ENCODE data around the gene IL12RB2.

Gene IL12RB2

DNA sequence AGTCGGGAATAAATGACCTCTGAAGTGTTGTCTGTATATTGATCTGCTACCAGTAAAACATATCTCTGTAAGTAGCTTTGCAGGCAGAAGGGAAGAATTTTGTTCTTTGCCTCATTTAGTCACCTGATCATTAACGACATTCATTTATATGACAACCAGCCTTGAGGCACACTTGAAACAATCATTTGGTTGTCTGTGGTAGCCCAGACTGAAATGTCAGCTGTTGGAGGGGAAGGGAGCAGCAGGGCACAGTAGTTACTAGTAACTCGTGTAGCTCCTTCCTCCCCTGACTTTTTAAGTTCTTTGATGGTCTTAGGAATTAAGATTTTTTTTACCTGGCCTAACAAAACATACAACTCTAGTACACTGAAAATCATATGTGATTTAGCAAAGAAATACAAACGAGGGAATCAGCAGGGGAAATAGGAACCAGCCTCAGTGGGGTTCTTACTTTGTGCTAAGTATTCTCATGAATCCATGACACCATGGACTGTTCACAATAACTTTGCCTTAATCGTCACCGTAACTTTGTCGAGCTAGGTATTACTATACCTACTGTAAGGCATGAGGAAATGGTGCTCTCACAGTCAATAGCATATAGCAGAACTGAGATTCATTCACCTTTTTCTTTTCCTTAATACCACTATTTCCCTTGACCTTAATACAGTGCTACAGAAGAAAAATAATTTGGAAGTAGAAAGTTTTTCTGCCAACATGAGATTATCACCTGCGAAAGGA is 6.4 kb downstream of the IL12RB2 start:
- DNase-seq: peak; percentile 52

DNA sequence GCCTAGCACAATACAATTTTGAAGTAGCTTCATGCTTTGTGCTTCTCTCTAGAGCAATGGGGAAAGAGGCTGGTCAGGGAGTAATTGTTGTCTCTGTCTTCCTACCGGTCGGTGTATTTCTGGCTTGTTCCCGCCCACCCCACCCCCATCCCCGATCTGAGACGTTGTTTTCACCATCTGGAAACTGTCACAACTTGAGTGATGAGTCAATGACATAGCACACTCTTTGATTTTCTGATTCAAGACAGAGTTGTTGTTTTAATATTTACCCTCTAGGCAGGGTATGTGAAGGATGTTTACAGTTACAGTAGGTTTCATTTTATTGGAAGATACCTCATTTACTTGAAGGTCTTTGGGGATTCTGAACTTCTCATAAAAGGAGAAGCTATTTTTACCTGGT is 7.0 kb downstream of the IL12RB2 start:
- DNase-seq: peak; percentile 70

DNA sequence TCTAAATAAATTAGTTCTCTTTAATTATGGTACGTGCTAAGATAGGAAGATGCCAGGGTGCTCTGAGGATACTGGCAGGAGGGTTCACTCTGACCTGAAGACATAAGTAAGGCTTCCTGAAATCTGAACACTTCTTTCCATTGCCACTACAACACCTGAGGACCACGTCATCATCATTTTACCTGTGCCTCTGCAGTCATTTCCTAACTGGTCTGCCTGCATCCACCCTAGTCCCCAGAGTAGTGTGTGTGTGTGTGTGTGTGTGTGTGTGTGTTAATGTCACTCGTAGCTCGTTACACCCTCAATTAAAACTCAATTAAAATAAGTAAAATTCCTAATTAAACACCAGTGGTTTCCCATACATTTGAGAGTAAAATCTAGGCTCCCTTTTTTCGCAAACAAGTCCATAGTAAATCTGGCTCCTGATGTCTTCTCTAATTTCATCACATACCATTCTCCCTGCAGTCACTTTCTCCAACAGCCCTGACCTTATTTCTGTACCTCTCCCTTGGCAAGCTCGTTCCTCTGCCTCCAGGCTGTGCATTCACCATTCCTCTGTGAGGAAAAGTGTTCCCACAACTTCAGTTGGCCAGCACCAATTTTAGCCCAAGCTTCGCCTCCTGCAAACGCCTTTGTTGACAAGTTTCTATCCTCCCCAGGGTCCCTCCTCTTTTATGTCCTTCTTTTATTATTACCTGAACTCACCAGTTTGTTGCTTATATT is 8.7 kb downstream of the IL12RB2 start:
- no peak for DNase-seq

DNA sequence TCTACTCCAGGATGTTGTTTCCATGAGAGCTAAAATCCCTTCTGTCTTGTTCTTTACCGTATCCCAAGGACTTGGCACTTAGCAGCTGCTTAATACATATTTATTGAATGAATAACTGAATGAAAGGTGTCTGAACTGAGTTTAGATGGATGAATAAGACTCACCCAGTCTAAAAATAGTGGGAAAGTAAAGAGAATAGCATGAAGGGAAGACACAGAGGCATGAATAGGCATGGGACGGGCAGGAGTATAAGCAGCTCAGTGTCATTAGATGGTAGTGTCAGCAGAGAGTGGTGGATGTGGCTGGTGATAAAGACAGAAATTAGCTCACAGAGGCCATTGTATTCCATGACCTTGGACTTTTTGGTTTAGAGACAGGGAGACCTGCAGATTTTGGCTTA is 9.2 kb downstream of the IL12RB2 start:
- no peak for DNase-seq

DNA sequence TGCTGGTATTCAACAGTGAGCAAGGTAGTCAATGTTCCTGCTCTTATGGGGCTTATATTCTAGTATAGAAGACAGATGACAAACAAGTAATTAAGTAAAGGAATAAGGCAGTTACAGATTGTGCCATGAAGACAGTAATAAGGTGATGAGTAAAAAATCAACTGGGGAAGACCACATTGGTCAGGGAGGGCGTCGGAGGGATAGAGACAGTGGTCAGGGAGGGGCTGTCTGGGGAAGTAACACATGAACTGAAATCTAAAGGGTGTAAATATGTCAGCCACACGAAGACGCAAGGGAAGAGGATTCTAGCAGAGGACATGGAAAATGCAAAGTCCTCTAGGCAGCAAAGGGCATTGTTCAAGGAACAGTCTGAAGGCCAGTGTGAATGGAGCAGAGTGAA is 10.1 kb downstream of the IL12RB2 start:
- DNase-seq: no peak

DNA sequence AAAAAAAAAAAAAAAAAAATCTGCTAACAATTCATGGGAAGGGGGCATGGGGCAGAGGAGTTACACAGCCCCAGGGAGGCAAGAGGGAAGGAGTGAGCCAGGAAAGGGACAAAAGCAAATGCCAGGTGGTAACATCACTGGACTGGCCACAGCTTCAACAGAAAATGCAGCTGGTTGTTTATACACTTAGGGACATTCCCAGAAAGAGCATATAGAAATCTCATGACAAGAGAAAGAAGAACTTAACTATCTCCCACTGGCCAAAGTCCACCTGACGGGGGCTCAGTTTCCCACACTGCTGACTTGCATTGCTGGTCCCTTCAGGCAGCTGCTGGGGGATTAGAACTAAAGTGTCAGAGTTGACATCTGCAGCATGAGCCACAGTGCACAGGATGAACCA is 14.8 kb downstream of the IL12RB2 start:
- no peak for DNase-seq

DNA sequence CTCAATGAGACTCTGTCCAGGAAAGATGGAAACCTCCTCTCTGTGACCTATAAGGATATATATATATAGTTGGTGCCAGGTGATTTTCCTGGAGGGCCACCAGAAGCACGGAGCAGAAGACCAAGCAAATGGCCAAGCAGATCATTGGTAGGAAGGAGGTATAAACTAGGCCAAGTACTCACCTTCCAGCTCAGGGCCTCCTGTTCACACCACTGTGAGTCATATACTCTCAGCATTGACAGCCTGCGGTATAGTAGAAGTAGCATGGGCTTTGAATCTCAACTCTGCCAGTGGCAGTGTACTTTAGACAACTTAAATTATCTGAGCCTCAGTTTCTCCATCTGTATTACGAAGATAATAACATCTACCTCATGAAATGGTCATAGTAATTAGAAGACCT is 15.4 kb downstream of the IL12RB2 start:
- DNase-seq: no peak

DNA sequence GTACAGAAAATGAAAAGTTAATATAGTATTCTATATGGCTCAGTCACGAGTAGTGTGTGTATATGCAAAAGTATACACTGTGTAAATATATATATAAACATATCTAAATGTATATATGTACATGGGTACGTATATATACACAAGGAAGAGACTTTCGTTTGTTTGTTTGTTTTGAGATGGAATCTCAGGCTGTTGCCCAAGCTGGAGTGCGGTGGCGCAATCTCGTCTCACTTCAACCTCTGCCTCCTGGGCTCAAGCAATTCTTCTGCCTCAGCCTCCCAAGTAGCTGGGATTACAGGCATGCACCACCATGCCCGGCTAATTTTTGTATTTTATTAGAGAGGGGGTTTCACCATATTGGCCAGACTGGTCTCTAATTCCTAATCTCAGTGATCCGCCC is 16.4 kb downstream of the IL12RB2 start:
- no peak for DNase-seq

DNA sequence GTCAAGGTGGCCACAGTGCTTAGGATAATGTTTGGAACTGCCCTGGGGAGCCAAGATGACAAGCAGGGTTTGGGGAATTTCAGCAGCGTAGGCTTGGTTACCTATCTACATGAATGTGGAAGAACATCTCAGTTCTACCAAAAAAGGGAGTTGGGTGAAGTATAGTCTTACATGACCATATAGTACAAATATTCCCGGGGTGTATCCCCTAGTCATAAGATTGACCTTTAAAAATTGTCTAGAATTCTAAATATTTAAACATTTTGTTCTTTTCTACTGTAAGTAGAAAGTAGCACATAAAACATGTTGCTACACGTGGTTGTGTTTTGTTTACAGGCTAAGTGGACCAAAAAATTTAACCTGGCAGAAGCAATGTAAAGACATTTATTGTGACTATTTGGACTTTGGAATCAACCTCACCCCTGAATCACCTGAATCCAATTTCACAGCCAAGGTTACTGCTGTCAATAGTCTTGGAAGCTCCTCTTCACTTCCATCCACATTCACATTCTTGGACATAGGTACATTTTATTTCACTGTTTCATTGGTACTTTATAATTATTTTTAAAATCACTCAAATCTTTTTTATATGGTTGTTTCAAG is 20.3 kb downstream of the IL12RB2 start:
- DNase-seq: no peak

DNA sequence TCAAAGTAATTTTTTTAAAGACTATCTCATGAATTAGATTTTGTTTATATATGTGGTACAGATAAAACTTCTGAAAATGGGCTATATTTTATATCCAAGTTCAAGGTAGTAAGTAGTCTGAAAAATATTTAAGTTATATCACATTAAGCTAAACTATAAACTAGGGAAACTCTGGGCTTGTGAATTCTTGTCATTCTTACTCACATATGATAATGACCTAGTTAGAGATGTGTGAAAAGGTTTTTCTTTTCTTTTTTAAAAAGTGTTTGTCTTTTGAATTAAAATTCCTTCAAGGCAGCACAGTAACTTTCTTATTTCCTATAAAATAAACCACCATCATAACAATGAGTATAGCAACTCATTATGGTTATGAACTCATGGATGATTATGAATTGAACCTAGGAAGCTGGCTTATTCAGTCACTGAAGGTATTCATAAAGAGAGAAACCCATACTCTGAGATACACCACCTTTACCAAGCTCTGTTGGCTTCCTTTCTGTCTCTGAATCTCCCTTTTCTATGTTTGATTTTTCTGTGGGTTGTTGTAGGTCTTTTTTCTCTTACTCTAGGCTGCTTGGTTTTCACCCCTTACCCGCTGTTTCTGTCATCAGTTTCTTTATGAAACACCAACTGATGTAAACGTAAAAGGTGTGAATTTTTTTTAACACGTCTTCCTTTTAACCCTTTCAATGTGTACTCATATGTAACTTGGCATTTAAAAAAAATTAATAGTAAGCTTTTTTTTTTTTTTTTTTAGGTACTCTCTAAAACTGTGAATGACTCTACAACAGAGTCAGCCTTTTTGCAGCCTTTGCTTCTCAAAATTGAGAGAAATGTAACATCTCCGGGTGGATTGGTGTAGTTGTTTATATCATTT is 25.2 kb downstream of the IL12RB2 start:
- no peak for DNase-seq

DNA sequence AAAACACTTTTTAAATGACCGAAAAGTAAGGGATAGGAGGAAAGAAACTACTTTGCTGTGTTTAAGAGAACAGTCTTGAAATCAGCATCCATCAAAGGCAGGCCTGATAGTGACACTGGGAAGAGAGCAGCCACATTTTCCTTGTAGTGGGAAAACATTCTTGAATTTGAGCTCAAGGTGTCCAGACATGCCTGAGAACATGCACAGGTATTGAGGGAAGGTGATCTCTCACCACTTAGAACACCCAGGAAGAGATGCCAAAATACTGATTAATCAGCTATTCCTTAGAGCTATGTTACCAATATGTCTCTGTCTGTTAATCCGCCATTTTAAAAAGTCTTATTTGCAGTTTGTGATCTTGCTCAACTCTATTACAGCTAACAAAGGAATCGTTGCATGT is 25.9 kb downstream of the IL12RB2 start:
- DNase-seq: no peak

DNA sequence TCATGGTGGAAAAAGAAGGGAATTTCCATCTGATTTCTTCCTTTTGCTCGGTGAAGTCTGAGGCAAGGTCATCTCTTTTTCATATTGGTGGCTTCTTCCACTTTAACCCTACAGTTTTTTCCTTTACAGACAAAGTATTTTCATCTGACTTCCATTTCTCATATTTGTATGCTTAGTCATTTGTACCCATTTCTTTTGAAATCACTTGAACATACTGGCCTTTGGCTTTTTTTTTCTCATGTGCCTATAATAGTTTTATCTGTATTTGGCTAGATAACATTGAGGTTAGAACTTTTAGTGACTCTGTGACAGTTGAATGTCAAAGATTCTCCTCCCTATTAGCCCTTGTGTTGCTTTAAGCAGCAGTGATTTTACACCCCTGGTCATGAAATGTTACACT is 27.7 kb downstream of the IL12RB2 start:
- DNase-seq: no peak

DNA sequence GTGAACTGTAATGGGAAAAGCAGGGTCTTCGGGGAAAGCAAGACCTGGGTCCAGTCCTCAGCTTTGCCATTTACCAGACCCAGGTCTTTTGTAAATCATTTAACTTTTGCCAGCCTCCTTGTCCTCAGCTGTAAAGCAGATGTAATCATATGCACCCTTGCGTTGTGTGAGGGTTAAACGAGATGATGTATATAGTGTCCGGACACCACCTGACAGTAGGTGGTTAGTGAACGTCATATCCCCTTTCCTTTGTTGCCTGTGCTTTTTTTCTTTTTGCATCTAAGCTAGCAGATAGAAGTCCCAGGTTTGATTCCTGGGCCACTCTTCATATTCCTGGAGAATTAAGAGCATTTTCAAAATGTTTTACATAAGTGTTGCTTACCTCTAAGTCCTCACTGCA is 28.5 kb downstream of the IL12RB2 start:
- no peak for DNase-seq

DNA sequence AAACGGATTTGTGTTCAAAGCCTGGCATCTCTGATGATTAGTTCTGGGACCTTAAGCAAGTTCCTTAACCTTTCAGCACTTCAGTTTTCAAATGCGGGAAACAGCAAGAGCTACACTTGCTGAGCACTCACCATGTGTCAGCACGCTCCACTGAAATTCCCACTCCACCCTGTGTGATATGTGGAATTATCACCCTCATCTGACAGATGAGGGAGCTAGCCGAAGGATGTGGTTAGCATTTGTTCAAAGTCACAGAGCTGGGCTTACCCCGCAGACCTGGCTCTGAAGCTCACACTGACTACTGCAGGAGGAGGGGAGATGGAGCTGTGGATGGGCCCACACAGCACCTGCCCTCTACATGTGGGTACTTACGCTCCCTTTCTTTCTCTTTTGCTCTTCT is 29.1 kb downstream of the IL12RB2 start:
- no peak for DNase-seq

DNA sequence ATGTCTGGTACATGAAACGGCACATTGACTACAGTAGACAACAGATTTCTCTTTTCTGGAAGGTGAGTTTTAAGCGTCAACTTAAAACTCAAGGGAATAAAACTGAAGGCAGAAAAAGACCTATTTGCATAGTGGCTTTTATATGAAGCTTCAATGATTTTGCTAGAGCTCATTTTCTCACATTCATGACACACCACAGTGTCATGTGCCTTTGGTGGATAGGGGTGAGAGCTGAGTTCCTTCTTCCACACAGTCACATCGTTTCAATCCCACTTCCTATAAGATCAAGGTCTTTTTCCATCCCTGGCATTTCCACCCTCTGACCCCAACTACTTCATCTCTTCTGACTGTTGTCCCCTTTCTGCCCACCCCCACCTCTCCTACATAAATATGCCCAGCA is 31.0 kb downstream of the IL12RB2 start:
- peak; percentile 15 for DNase-seq

DNA sequence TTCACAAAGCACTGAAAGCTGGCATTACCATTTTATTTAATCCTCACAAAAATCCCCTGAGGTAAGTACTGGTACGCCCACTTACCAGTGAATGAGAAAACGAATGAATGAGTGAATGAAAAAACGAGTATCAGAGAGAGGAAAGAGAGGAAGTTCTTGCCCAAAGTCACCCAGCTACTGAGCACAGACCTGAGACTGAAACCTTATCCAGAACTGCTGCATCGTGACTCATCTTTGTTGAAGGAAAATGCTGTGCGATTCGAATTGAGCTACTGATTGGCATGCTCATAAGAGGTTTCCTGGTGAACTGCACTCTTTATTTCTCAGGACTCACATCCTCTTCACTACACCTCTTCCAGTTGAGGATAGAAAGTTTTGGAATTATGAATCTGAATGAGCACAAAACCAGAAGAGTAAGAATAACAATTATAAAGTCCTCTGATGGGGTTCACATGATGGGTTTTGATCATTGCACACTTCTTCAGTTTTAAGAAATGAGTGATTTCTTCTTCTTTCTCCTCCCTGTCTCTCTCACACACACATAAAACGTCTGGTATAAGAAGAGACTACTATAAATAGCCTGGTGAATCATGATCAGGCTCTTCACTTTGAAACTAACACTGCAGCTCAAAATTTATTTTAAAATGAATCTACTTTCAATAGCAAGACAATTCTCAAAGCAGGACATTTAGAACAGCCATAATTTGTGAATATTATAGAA is 32.1 kb downstream of the IL12RB2 start:
- peak; percentile 87 for DNase-seq

DNA sequence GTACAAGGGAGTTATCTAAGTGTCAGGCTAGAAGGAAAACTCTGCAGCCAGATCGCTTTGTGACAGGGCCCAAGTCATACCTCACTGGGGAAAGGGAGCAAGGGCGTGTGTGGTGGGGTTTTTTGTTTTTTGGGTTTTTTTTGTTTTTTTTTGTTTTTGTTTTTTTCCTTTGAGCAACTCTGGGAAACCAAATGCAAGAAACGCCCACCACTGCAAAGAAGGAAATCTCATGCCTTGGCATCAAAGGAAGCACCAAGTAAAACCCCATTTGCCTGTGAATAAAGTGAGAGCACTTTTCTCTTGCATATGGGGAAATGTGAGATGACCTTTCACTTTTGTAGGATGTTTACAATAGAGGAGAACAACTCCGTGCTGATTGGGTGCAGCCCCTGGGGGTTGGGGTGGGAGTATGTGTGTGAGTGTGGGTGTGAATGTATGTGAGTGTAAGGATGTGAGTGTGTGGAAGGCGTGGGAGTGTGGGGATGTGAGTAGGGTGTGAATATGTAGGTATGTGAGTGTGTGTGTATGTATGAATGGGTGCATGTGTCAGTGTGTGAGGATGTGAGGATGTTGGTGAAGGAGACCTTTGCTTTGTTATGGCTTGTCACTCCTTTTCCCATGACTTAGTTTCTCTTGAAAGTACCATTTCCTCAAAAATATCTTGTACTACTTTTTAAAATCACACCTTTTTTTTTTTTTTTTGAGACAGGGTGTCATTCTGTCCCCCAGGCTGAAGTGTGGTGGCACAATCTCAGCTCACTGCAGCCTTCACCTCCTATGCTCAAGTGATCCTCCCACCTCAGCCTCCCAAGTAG is 34.6 kb downstream of the IL12RB2 start:
- no peak for DNase-seq

DNA sequence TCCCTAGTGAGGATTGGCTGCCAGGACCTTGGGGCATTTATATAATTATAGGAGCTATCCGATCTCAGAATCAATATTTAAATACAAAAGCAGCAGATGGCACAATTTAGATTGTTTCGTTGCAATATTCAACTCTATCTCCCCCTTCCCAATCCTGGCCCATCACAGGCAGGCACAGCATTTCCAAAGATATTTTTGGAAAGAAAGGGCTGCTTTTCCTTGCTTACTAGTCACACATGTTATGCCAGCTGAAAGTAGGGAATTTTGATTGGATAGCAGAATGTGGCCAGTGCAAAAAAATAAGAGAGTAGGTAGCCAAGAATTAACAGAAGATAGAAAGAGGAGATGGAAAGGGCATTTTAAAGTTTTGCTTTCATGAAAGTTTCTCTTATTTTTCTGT is 37.9 kb downstream of the IL12RB2 start:
- no peak for DNase-seq

DNA sequence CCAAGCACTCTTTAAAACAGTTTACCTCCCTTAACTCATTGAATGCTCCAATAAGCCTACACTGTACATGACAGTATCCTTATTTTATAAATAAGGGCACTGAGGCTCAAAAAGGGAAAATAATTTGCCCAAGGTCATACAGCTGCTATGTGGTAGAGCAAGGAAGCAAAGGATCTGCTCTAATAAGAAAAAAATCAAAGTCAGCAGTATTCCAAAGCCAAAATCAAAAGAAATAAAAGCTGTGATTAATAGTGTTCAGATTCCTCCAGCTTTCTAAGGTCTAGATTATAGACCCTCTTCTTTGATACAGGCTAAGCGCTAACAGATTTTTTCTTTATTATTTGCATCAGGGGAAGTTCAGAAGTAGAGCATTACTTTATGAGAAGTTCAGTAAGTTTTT is 39.3 kb downstream of the IL12RB2 start:
- no peak for DNase-seq

DNA sequence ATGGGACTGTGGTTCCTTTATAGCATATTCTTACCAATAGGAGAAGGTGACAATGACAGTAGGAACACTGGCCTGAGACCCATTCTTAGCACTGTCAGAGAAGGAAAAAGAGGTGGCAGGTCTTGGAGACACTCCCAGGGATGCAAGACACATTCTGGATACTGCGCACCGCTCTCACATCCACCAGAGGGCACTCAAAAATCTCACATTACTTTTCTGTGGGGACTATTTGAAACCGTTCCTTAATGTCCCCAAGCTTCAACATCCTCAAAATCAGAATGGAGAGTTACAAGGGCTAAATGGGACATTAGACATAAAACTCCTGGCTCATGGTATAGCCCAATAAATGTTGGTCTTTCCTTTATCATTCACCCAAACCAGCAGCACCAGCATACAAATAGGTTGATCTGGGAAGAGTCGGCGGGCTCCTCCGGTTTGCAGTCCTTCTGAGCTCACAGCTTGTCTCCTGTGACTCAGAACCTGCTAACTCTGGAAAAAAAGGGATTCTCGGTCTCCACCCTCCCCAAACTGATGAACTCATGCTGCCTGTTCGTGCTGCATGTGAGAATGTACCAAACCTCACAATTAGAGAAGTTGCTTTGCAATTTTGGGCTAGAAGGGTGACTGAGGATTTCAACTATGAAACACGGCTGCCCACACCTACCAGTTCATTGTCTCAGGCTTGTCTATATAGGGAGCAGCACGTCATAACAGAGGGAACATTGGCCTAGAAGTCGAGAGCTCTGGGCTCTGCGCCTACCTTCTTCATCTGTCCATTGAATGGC is 40.2 kb downstream of the IL12RB2 start:
- peak; percentile 78 for DNase-seq

All from DMS53 (cell line).